Gastroesophageal sphincter (tissue), 3 donors: ENCODE results near the gene GRAMD2B.

Experiments used
- EP300 ChIP-seq: sonication (generic); formaldehyde crosslinking; IDR thresholded peaks from one replicate; pipeline ENCODE4 v1.6.1; 2017; ENCODE audit warnings: antibody characterized with exemption, mild to moderate bottlenecking
- POLR2AphosphoS5 ChIP-seq: sonication (generic); formaldehyde crosslinking; IDR thresholded peaks from one replicate; pipeline ENCODE4 v1.6.1; 2017; ENCODE audit warnings: antibody characterized with exemption
- TF ChIP-seq, protein P1 (sequence below), 4 experiments: fragments of 200-600 bp in 2 of 4; fragments of 450-650 bp in 2 of 4; sonication (generic) in 1 of 4; IDR thresholded peaks; one replicate each; pipeline ENCODE4 v1.5.1; 2017 to 2019; ENCODE audit warnings: antibody characterized with exemption in 4 of 4, mild to moderate bottlenecking in 2 of 4, moderate library complexity in 2 of 4

DNA sequence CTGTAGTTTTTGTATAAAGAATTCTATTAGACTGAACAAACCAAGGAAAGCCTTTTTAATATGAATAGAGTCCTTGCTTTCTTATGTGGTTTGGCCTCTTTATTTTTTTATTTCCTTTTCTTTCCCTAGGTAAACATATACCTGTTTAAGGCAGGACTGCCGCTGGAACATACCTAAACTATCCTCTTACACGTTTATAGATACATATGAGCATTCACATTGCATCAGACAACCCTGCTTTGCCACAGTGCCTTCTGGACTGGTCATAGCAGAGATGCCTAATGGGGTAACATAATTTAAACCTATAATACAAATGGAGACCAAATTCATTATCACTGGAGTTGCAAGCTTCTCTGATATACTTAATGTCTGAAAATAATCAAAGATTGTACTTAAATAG is 12.5 kb downstream of the GRAMD2B start:
- TF ChIP-seq, protein P1, sequence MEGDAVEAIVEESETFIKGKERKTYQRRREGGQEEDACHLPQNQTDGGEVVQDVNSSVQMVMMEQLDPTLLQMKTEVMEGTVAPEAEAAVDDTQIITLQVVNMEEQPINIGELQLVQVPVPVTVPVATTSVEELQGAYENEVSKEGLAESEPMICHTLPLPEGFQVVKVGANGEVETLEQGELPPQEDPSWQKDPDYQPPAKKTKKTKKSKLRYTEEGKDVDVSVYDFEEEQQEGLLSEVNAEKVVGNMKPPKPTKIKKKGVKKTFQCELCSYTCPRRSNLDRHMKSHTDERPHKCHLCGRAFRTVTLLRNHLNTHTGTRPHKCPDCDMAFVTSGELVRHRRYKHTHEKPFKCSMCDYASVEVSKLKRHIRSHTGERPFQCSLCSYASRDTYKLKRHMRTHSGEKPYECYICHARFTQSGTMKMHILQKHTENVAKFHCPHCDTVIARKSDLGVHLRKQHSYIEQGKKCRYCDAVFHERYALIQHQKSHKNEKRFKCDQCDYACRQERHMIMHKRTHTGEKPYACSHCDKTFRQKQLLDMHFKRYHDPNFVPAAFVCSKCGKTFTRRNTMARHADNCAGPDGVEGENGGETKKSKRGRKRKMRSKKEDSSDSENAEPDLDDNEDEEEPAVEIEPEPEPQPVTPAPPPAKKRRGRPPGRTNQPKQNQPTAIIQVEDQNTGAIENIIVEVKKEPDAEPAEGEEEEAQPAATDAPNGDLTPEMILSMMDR (IDR thresholded peaks at IDR 0.05), result no peak
- no peak for TF ChIP-seq EP300
- no peak for TF ChIP-seq POLR2AphosphoS5
